Liver (tissue), 9 donors: ENCODE results near the gene CCDC102A. TPM values are rescaled to one million over a fixed set of nuclear protein-coding genes. Genes with fewer than 3 reads are reported as not detected.

ENCODE experiments used
- DNase-seq: peaks from one replicate; pipeline ENCODE4 v3.0.0-alpha.2; 2017; ENCODE audit warnings: low spot score
- H3K27ac ChIP-seq, 2 donors: one replicate each; pipeline ENCODE4 v1.7.0; 2013; ENCODE audit warnings: inconsistent platforms in 2 of 2, low read length in 2 of 2, control low read depth in 1 of 2, low read depth in 1 of 2, mild to moderate bottlenecking in 1 of 2
- H3K27me3 ChIP-seq, 4 donors: one replicate each; pipeline versions ENCODE4 v1.6.1 to v1.7.0; 2013; ENCODE audit warnings: low read length in 3 of 4, inconsistent platforms in 1 of 4, mild to moderate bottlenecking in 1 of 4, moderate library complexity in 1 of 4; ENCODE audit not compliant: control insufficient read depth in 4 of 4, insufficient read depth in 4 of 4
- H3K36me3 ChIP-seq, 4 donors: one replicate each; pipeline versions ENCODE4 v1.6.1 to v1.7.0; 2013; ENCODE audit warnings: low read length in 3 of 4, mild to moderate bottlenecking in 3 of 4, low read depth in 1 of 4, moderate library complexity in 1 of 4; ENCODE audit not compliant: control insufficient read depth in 4 of 4, insufficient read depth in 3 of 4
- H3K4me1 ChIP-seq, 4 donors: one replicate each; pipeline versions ENCODE4 v1.6.1 to v1.7.0; 2013; ENCODE audit warnings: low read length in 3 of 4, mild to moderate bottlenecking in 3 of 4, moderate library complexity in 1 of 4; ENCODE audit not compliant: control insufficient read depth in 4 of 4, insufficient read depth in 4 of 4
- H3K4me3 ChIP-seq, 3 donors: one replicate each; pipeline versions ENCODE4 v1.6.1 to v1.7.0; 2013; ENCODE audit warnings: low read length in 3 of 3, control low read depth in 1 of 3, low read depth in 1 of 3, mild to moderate bottlenecking in 1 of 3
- H3K9ac ChIP-seq, 2 donors: one replicate each; pipeline ENCODE4 v1.7.0; 2013; ENCODE audit warnings: low read length in 2 of 2, mild to moderate bottlenecking in 2 of 2, moderate library complexity in 2 of 2, control low read depth in 1 of 2, low read depth in 1 of 2
- H3K9me3 ChIP-seq, 4 donors: one replicate each; pipeline versions ENCODE4 v1.6.1 to v1.7.0; 2013; ENCODE audit warnings: low read length in 3 of 4; ENCODE audit not compliant: control insufficient read depth in 4 of 4
- ATF3 ChIP-seq: IDR thresholded peaks from 2 replicates; pipeline ENCODE4 v1.6.1; 2016; ENCODE audit warnings: antibody characterized with exemption
- CTCF ChIP-seq: fragments of 150-350 bp; IDR thresholded peaks from 2 replicates; pipeline ENCODE4 v1.5.1; 2017; ENCODE audit warnings: improper control_type of control experiment, low read depth, low read length; ENCODE audit not compliant: missing input control
- EGR1 ChIP-seq, 2 donors: IDR thresholded peaks; 2 replicates each; pipeline ENCODE4 v1.6.1; 2016 to 2018; ENCODE audit warnings: antibody characterized with exemption in 2 of 2, low read depth in 2 of 2
- FOXA1 ChIP-seq: IDR thresholded peaks from 2 replicates; pipeline ENCODE4 v1.6.1; 2016; ENCODE audit warnings: antibody characterized with exemption
- FOXA2 ChIP-seq: IDR thresholded peaks from 2 replicates; pipeline ENCODE4 v1.6.1; 2016; ENCODE audit warnings: antibody characterized with exemption
- GABPA ChIP-seq, 2 donors: IDR thresholded peaks in 1 of 2; conservative IDR thresholded peaks in 1 of 2; 2 replicates each; pipeline ENCODE4 v1.6.1; 2016; ENCODE audit warnings: antibody characterized with exemption in 2 of 2, mild to moderate bottlenecking in 1 of 2, moderate library complexity in 1 of 2
- HNF4A ChIP-seq, 2 donors: conservative IDR thresholded peaks; 2 replicates each; pipeline ENCODE4 v1.6.1; 2016; ENCODE audit warnings: antibody characterized with exemption in 2 of 2, mild to moderate bottlenecking in 2 of 2
- HNF4G ChIP-seq: IDR thresholded peaks from 2 replicates; pipeline ENCODE4 v1.6.1; 2016; ENCODE audit warnings: antibody characterized with exemption
- JUND ChIP-seq, 2 donors: IDR thresholded peaks; 2 replicates each; pipeline ENCODE4 v1.6.1; 2016; ENCODE audit warnings: antibody characterized with exemption in 2 of 2
- MAX ChIP-seq: IDR thresholded peaks from 2 replicates; pipeline ENCODE4 v1.6.1; 2016; ENCODE audit warnings: antibody characterized with exemption
- NR2F2 ChIP-seq: IDR thresholded peaks from 2 replicates; pipeline ENCODE4 v1.6.1; 2016; ENCODE audit warnings: antibody characterized with exemption
- RAD21 ChIP-seq, 2 donors: IDR thresholded peaks; 2 replicates each; pipeline ENCODE4 v1.6.1; 2016; ENCODE audit warnings: antibody characterized with exemption in 2 of 2, mild to moderate bottlenecking in 2 of 2
- REST ChIP-seq: IDR thresholded peaks from 2 replicates; pipeline ENCODE4 v1.6.1; 2016; ENCODE audit warnings: antibody characterized with exemption, mild to moderate bottlenecking
- RXRA ChIP-seq, 2 donors: IDR thresholded peaks; 2 replicates each; pipeline ENCODE4 v1.6.1; 2017 to 2018; ENCODE audit warnings: antibody characterized with exemption in 2 of 2, mild to moderate bottlenecking in 1 of 2
- SP1 ChIP-seq: IDR thresholded peaks from 2 replicates; pipeline ENCODE4 v1.6.1; 2018; ENCODE audit warnings: antibody characterized with exemption, mild to moderate bottlenecking
- TAF1 ChIP-seq: conservative IDR thresholded peaks from 2 replicates; pipeline ENCODE4 v1.6.1; 2016; ENCODE audit warnings: antibody characterized with exemption, mild to moderate bottlenecking
- YY1 ChIP-seq: IDR thresholded peaks from 2 replicates; pipeline ENCODE4 v1.6.1; 2016; ENCODE audit warnings: antibody characterized with exemption, mild to moderate bottlenecking
- ZBTB33 ChIP-seq: IDR thresholded peaks from 2 replicates; pipeline ENCODE4 v1.6.1; 2016; ENCODE audit warnings: antibody characterized with exemption
- WGBS: extraction: QIAGEN DNeasy Blood & Tissue Kit; methylation state at CpG from one replicate; pipeline ENCODE4 v1.1.7; 2013; 5-methylcytosine and 5-hydroxymethylcytosine counted together
- polyA plus RNA-seq, 2 donors: library from polyadenylated mRNA; stranded (reverse) in 1 of 2; unstranded in 1 of 2; fragments of 200-250 nt in 1 of 2; fragments of >200 nt in 1 of 2; fragmentation: Nextera tagmentation in 1 of 2; extraction: Ambion mirVana in 1 of 2; gene quantifications; one replicate each; pipeline versions ENCODE4 v1.2.1 to v1.2.3, GENCODE V29; 2013 to 2015
- total RNA-seq, 2 donors: library from RNA; depleted of rRNA; stranded (reverse); fragments of >200 nt; gene quantifications; one replicate each; pipeline ENCODE4 v1.2.3, GENCODE V29; 2014
- donor health status: healthy.
- donor health status: healthy.
- donor health status: healthy.
- donor health status: healthy.
- donor health status: healthy.

CCDC102A gene
- total and polyA plus RNA-seq, 4 donors: 0.36 to 2.6 (median 1.7) TPM

GRCh38 chr16:57479205-57479975 lies 57.0 kb downstream of the CCDC102A start:
- peak overlapping the region in 1 of 2 donors; percentile 36 for H3K9ac ChIP-seq
- TF ChIP-seq REST: no peak
- no peak for TF ChIP-seq HNF4G
- TF ChIP-seq GABPA (IDR thresholded peaks at IDR 0.05 in 1 of 2, conservative IDR thresholded peaks at IDR 0.05 in 1 of 2): no peak
- TF ChIP-seq FOXA1: no peak
- no peak for TF ChIP-seq YY1
- TF ChIP-seq JUND (IDR thresholded peaks at IDR 0.05): no peak
- TF ChIP-seq RAD21 (IDR thresholded peaks at IDR 0.05): no peak
- TF ChIP-seq CTCF: no peak
- no peak for TF ChIP-seq MAX
- TF ChIP-seq ATF3: no peak
- peak overlapping the region; percentile 27 to 68 for H3K27ac ChIP-seq
- DNase-seq: no peak
- H3K4me1 ChIP-seq: peaks cover 22 to 48% (median 34%) of the 10 kb centered on the region in 4 donors
- H3K9me3 ChIP-seq: no peaks in the 10 kb centered on the region
- WGBS: 54% methylated on average over 36 of the region's 36 CpGs
- H3K27me3 ChIP-seq: no peaks in the 10 kb centered on the region
- H3K4me3 ChIP-seq: peak overlapping the region; percentile 1 to 24 (median 11)
- H3K36me3 ChIP-seq: peaks cover 0 to 6% (median 2%) of the 10 kb centered on the region in 4 donors

- H3K27ac ChIP-seq: no peak overlapping the region
- no peak for DNase-seq
- H3K4me3 ChIP-seq: peak overlapping the region in 1 of 3 donors; percentile 24
- peaks cover 0 to 12% (median 5%) of the 10 kb centered on the region in 4 donors for H3K36me3 ChIP-seq
- peaks cover 22 to 50% (median 34%) of the 10 kb centered on the region in 4 donors for H3K4me1 ChIP-seq
- 68% methylated on average over 15 of the region's 15 CpGs for WGBS
- H3K9ac ChIP-seq: no peak overlapping the region
- no peaks in the 10 kb centered on the region for H3K27me3 ChIP-seq
- H3K9me3 ChIP-seq: no peaks in the 10 kb centered on the region
- no peak for TF ChIP-seq ZBTB33
- no peak for TF ChIP-seq JUND (IDR thresholded peaks at IDR 0.05)
- TF ChIP-seq HNF4G: no peak
- TF ChIP-seq YY1: no peak
- TF ChIP-seq FOXA2: no peak
- TF ChIP-seq FOXA1: no peak
- TF ChIP-seq EGR1 (IDR thresholded peaks at IDR 0.05; ENCODE audit: low read depth in 2 of 2): no peak
- TF ChIP-seq RAD21 (IDR thresholded peaks at IDR 0.05): no peak
- no peak for TF ChIP-seq NR2F2
- no peak for TF ChIP-seq TAF1
- TF ChIP-seq RXRA (IDR thresholded peaks at IDR 0.05): no peak
- no peak for TF ChIP-seq GABPA (IDR thresholded peaks at IDR 0.05 in 1 of 2, conservative IDR thresholded peaks at IDR 0.05 in 1 of 2)
- TF ChIP-seq REST: no peak
- TF ChIP-seq HNF4A (conservative IDR thresholded peaks at IDR 0.05): no peak
- TF ChIP-seq SP1: no peak
Measured at GRCh38 chr16:57478396-57479204, 57.8 kb downstream of the CCDC102A start.
